GM03348 (cell line): ENCODE measurements around the gene HLA-DOA.

Experiments used
- DNase-seq: peaks from one replicate; pipeline ENCODE4 v3.0.0; 2012; ENCODE audit warnings: low spot score

The HLA-DOA gene

GRCh38 chr6:32977953-32978324 is 31.5 kb downstream of the HLA-DOA start:
- DNase-seq = no peak

- DNase-seq = no peak
Measured at GRCh38 chr6:32977272-32977952, 32.0 kb downstream of the HLA-DOA start.

DNA sequence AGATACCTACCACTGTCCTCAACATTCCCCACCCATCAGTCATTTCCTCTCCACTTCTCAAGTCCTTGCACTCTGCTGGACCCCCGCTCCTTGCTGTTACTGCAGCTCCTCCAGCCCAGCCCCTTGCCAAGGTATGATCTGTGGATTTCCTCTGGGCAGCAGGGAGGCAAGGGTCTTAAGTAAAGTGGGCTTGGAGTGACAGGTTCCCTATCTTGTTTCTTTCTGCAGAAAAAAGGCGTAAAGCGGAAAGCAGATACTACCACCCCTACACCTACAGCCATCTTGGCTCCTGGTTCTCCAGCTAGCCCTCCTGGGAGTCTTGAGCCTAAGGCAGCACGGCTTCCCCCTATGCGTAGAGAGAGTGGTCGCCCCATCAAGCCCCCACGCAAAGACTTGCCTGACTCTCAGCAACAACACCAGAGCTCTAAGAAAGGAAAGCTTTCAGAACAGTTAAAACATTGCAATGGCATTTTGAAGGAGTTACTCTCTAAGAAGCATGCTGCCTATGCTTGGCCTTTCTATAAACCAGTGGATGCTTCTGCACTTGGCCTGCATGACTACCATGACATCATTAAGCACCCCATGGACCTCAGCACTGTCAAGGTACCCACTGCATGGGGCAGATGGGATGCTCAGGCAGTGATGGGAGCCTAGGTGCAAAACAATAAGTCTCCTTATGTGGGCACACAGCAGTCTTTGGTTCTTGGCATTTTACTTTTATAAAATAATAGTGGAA is 32.9 kb downstream of the HLA-DOA start:
- DNase-seq = no peak

DNA sequence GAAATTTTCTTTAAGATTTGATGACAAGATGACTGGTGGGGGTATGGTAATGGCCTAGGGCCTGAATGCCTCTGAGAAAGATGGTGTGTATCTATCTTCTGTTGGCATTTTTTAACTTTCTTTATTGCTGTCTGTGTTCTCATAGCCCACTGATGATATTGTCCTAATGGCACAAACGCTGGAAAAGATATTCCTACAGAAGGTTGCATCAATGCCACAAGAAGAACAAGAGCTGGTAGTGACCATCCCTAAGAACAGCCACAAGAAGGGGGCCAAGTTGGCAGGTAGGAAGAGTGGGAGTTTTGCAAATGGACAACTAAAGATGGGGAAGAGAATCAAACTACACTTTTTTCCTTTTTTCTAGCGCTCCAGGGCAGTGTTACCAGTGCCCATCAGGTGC is 33.5 kb downstream of the HLA-DOA start:
- DNase-seq = no peak

- no peak for DNase-seq
Measured at GRCh38 chr6:32974541-32975308, 34.7 kb downstream of the HLA-DOA start.

- DNase-seq = peak; percentile 72
Measured at GRCh38 chr6:32974016-32974333, 35.4 kb downstream of the HLA-DOA start.

GRCh38 chr6:32973144-32974015 is 36.0 kb downstream of the HLA-DOA start:
- no peak for DNase-seq

DNA sequence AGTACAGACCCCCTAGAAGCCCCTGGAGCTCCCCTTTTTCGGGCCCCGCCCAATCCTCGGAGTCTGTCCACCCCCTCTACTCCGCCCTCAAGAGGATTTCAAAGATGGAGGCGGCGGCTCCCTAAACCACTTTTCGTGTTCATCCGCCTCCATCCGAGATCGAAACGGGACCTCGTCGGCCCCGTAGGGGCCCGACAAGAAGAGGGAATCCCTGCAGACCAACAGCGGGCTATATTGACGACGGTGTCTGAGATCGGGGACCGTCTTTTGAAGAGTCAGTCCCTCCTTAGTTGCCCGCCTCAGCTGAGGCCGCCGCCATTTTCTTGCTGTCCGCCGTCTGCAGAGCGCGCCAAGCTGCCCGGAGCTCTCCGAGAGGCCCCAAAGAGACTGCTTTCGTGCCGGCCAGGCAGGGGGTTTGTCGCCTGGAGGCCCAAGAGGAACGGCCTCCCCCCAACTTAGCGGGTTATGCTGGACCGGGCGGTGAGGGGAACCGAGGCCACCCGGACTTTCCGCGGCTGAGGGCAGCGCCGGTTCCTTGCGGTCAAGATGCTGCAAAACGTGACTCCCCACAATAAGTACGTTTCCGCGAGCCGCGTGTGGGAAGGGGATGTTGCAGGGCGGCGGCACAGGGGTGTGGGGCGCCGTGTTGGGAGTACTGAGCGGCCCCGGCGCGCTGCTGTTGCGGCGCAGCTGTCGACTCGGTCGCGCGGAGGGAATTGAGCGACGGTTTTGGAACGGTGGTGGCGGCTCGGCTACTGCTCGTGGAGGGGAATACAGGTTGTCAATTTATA is 36.8 kb downstream of the HLA-DOA start:
- DNase-seq = no peak

GRCh38 chr6:32971581-32972352 is 37.6 kb downstream of the HLA-DOA start:
- peak; percentile 97 for DNase-seq

GRCh38 chr6:32971242-32971580 is 38.2 kb downstream of the HLA-DOA start:
- DNase-seq = no peak

GRCh38 chr6:32970413-32971241 is 38.8 kb downstream of the HLA-DOA start:
- peak; percentile 90 for DNase-seq

DNA sequence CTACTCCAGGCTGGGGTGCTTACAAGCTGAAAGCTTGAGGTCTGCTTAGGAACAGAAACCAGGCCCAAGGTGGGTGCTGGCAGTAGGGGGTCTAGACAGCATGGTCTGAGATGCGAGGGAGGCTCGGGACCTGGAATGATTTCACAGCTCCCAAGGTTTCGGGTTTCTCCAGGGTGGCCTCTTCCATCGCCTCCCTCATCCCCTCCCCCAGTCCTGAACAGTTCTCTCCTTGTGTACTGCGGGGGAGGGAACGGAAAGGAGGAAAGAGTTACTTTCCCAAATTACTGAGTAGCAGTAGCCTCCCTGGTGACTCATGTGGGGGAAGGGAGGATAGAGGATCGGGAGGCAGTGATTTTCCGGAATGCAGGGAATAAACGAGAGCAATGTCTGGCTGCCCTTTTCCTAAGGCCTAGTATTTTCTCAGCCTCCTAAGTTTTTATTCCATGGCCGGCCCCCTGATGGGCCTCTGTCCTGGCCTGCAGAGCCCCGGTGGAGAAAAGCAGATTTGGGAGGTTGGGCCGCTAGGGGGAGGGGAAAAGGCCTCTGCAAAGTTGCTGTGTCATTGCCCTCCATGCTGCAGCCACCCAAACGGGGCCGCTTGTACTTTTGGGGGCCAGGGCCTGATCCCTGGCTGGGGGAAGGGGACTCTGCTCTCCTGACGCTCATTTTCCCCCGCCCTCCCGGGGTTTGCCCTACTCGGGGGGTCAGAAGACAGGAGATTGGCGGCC is 39.5 kb downstream of the HLA-DOA start:
- DNase-seq = peak; percentile 80

DNA sequence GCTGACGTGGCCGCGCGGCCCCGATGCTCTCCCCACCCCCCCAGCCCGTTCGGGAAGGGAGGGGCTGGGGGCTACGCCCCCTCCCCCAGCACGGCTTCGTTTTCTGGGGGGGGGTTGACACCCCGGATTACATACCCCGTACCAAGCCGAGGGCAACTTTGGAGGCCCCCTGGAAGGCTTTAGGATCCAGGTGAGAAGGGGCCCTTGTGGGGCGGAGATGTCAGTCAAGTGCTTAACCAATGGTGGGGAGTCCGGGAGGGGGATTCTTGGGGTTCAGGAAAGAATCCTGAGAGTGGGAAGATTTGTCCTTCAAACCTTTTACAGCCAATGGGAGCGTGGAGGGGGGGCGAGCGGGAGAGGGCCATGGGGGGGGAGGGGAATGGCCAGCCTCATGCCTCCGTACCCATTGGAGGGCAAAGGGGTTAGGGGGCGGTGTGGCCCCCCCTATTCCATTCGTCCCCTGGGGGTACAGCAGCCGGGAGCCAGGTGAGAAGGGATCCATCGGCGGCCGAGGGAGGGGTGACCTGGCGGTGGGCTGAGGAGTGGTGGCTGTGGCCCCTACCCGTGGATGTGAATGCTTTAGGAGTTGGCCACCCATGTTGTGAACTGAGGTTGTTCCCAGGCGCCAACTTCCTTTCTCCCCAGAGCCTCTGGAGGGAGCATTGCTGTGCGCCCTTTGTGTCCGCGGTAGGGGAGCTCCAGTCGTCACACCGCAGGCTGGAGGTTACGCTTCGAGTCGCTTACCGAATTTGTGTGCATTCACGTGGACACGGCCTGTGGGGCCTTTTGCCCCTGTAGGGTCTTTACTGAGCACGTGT is 40.3 kb downstream of the HLA-DOA start:
- peak; percentile 62 for DNase-seq

GRCh38 chr6:32968093-32968866 is 41.1 kb downstream of the HLA-DOA start, which contains the start of gene BRD2:
Gene BRD2, plus strand, starts transcription at chr6:32968594. Its CDS starts 4,305 bp downstream, at chr6:32972899.
- DNase-seq = peak; percentile 96

DNA sequence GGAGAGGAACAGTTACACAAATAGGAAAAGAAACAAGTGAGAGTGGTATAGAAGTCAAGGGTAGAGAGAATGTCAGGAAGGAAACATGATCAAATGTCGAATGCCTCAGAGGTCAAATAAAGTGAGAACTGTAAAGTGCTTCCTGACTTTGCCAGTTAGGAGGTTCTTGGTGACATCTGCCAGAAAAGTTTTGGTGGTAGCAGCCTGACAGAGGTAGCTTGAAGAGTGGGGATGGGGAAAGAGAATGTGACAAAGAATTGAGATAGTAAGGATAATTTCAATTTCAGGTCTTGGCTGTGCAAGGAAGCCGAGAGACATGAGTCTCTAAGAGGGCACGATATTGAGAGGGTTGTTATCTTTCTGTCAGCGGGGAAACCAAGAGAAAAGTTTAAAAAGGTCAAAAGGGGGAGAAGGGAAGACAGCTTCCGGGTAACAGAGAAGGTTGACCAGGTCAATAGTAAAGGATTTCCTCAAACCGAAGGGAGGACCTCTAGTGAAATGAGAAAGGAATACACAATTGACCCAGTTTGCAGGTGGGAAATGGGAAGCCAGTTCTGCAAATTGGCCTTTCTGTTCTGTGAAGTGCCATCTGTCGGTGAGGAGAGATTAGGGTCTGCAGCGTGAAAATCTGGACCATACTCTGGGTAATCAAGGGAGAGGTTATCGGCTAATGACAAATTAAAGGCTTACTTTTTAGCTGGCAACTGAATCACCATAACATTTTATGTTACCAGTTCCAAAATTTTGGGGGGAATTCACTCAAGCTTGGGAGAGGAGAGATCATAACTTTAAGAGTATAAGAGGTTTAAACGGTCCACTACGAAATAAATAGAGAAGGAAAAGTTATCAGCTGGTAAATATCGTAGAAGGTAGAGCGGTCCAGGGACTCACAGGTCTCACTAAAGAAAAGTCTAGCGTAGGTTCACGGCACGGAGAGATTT is 42.0 kb downstream of the HLA-DOA start:
- DNase-seq = no peak

DNA sequence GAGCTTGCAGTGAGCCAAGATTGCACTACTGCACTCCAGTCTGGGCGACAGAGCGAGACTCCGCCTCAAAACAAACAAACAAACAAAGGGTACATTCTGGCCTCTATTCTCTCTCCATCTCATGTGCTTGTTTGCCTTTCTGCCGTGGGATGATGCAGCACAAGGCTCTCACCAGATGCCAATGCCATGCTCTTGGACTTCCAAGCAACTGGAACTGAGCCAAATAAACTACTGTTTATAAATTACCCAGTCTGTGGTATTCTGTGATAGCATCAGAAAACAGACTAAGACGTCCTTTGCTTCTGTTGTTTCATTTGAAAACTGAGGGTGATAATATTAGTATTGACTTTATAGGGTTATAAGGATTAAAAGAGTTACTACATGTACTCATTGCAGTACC is 44.6 kb downstream of the HLA-DOA start:
- DNase-seq = no peak
